ENCODE data around the gene ATP10A.
"Not testable (repeated sequence)": the region's sequence is repeated elsewhere in the genome, so short reads cannot be mapped to it uniquely, and the experiment has no call there.

DNA sequence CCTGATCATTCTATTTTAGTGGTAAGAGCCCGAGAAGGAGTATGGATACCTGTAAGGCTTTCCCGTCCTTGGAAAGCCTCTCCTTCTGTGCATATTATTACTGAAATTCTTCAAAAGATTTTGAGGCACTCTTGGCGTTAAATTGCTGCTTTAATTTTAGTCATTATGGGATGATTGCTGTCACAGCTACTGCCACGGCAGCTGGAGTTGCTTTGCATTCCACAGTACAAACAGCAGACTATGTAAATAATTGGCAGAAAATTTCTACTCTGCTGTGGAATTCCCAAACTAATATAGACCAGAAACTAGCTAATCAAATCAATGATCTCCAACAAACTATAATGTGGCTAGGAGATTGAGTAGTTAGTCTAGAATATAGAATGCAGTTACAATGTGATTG is 222.2 kb downstream of the ATP10A start:
- not testable (repeated sequence) for TF ChIP-seq POLR2A (IDR thresholded peaks at IDR 0.05)
- TF ChIP-seq, protein P1, sequence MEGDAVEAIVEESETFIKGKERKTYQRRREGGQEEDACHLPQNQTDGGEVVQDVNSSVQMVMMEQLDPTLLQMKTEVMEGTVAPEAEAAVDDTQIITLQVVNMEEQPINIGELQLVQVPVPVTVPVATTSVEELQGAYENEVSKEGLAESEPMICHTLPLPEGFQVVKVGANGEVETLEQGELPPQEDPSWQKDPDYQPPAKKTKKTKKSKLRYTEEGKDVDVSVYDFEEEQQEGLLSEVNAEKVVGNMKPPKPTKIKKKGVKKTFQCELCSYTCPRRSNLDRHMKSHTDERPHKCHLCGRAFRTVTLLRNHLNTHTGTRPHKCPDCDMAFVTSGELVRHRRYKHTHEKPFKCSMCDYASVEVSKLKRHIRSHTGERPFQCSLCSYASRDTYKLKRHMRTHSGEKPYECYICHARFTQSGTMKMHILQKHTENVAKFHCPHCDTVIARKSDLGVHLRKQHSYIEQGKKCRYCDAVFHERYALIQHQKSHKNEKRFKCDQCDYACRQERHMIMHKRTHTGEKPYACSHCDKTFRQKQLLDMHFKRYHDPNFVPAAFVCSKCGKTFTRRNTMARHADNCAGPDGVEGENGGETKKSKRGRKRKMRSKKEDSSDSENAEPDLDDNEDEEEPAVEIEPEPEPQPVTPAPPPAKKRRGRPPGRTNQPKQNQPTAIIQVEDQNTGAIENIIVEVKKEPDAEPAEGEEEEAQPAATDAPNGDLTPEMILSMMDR (IDR thresholded peaks at IDR 0.05): not testable (repeated sequence)
